DMS53 (cell line): ENCODE results near the gene CENPU.
"Not testable (repeated sequence)": the region's sequence is repeated elsewhere in the genome, so short reads cannot be mapped to it uniquely, and the experiment has no call there.

Experiments used
- DNase-seq: peaks from one replicate; lab custom pipeline; 2025; lab: John Stamatoyannopoulos, UW

The CENPU gene

GRCh38 chr4:184733654-184734524, at the start of gene CENPU:
Gene CENPU, minus strand, starts transcription at chr4:184734096. Its CDS starts 34 bp downstream, at chr4:184734062.
- peak; percentile 98 for DNase-seq

GRCh38 chr4:184782731-184783373, 49.0 kb upstream of the CENPU start:
- DNase-seq = no peak

- DNase-seq = not testable (repeated sequence)
Measured at GRCh38 chr4:184779160-184779559, 45.3 kb upstream of the CENPU start.

GRCh38 chr4:184778325-184778724, 44.4 kb upstream of the CENPU start:
- no peak for DNase-seq

GRCh38 chr4:184776821-184777220, 42.9 kb upstream of the CENPU start:
- no peak for DNase-seq

GRCh38 chr4:184775854-184776555, 42.1 kb upstream of the CENPU start:
- DNase-seq = no peak

GRCh38 chr4:184774152-184774551, 40.3 kb upstream of the CENPU start:
- DNase-seq = no peak

GRCh38 chr4:184771416-184771815, 37.5 kb upstream of the CENPU start:
- DNase-seq = no peak

- no peak for DNase-seq
Measured at GRCh38 chr4:184769141-184769765, 35.4 kb upstream of the CENPU start.

- DNase-seq = no peak
Measured at GRCh38 chr4:184768296-184768695, 34.4 kb upstream of the CENPU start.

GRCh38 chr4:184766446-184766845, 32.5 kb upstream of the CENPU start:
- DNase-seq = no peak

GRCh38 chr4:184765473-184766340, 31.8 kb upstream of the CENPU start:
- no peak for DNase-seq

- no peak for DNase-seq
Measured at GRCh38 chr4:184764601-184765000, 30.7 kb upstream of the CENPU start.

GRCh38 chr4:184763150-184763780, 29.4 kb upstream of the CENPU start:
- DNase-seq = no peak

GRCh38 chr4:184762100-184762499, 28.2 kb upstream of the CENPU start:
- no peak for DNase-seq

GRCh38 chr4:184760681-184761080, 26.8 kb upstream of the CENPU start:
- no peak for DNase-seq

GRCh38 chr4:184757810-184758209, 23.9 kb upstream of the CENPU start:
- no peak for DNase-seq

GRCh38 chr4:184756399-184756798, 22.5 kb upstream of the CENPU start:
- DNase-seq = no peak

GRCh38 chr4:184755278-184755677, 21.4 kb upstream of the CENPU start:
- no peak for DNase-seq

GRCh38 chr4:184752496-184753275, 18.8 kb upstream of the CENPU start:
- DNase-seq = no peak
